HG02571 (cell line): Measurements from ENCODE around the gene NDUFAF3.

Source experiments
- ATAC-seq: cut with Tn5 transposase; IDR thresholded peaks from one replicate; pipeline ENCODE4 v1.9.1; 2021; ENCODE audit warnings: mild to moderate bottlenecking, moderate library complexity; ENCODE audit not compliant: unreplicated experiment

Gene NDUFAF3

DNA sequence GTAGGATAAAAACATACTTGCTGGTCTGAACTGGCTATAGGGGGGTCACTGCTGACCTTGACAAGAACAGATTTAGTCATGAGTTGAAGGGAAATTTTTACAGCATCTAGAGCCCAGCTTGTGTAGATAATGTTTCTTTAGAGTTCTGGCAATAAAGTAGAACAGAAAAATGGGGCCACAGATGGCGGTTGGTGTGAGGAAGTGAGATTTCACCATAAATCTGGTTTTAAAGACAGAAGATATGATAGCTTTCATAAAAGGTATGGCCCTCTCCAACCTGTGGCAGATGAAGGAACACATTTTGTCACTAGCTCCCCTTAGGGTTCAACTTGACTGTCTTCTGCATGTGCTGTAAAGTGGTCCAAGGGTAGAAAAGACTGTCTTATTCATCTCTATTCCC is 31.6 kb downstream of the NDUFAF3 start:
- ATAC-seq: no peak

DNA sequence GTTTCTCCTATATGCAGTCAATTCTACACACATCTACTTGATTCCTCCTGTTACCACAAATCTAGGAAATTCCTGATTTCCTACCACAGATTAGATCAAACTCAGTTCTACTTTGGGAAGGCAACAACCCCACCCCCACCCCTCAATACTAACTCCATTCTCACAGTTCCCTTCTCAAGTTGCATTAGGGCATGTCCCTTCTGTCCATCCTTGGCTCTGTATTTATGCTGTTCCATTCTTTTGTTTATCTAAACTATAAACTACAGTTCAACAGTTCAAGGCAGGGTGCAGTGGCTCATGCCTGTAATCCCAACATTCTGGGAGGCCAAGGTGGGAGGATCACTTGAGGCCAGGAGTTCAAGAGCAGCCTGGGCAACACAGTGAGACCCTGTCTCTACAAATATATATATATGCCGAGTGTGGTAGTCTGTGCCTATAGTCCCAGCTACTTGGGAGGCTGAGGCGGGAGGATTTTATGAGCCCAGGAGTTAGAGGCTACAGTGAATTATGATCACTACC is 32.5 kb downstream of the NDUFAF3 start:
- no peak for ATAC-seq

DNA sequence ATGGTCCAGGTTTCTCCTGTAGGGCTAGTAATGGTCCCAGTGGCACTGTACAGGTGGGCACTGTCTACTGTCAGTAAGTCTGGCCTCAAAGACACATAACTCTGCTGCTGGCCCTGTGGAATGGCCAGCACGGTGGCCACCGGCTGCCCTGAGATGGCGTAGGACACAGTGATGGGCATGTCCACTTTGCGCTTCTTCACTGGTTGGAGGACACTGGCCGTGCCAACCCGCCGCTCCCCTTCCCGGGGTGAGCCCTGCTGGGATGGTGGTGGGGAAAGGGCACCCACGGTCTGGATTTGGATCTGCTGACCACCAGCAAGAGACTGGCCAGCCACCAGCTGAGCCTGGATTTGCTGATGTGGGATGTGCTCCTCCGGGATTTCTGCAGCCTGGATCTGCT is 35.3 kb downstream of the NDUFAF3 start:
- no peak for ATAC-seq

GRCh38 chr3:49058011-49058410 is 36.1 kb downstream of the NDUFAF3 start:
- ATAC-seq: no peak
